SK-N-SH treated with all-trans-retinoic acid at 6 μM for 48 hours (cell line): ENCODE data around the gene ZCCHC7.

Source experiments
- ATAC-seq: fragments of 200-7000 bp; cut with Tn5 transposase; 3 replicates; pipeline ENCODE4 v1.9.1; 2020; ENCODE audit warnings: mild to moderate bottlenecking, moderate library complexity
- ARNTL ChIP-seq: fragments of 450-650 bp; formaldehyde crosslinking; IDR thresholded peaks from 2 replicates; pipeline ENCODE4 v1.5.0; 2020; ENCODE audit warnings: low read depth, mild to moderate bottlenecking, moderate library complexity, borderline replicate concordance
- BACH2 ChIP-seq: fragments of 250-450 bp; sonication (Bioruptor Pico); IDR thresholded peaks from 2 replicates; pipeline ENCODE4 v1.9.0; 2021; ENCODE audit warnings: mild to moderate bottlenecking, borderline replicate concordance
- CREB5 ChIP-seq: fragments of 250-450 bp; sonication (Bioruptor Pico); IDR thresholded peaks from 2 replicates; pipeline ENCODE4 v1.5.1; 2020; ENCODE audit warnings: low read depth, mild to moderate bottlenecking, moderate library complexity
- CSDC2 ChIP-seq: fragments of 250-450 bp; sonication (Bioruptor Pico); IDR thresholded peaks from 2 replicates; pipeline ENCODE4 v1.5.0; 2020; ENCODE audit warnings: mild to moderate bottlenecking, moderate library complexity
- CSRNP3 ChIP-seq: fragments of 250-450 bp; sonication (Bioruptor Pico); IDR thresholded peaks from 2 replicates; pipeline ENCODE4 v1.5.1; 2021; ENCODE audit warnings: mild to moderate bottlenecking, moderate library complexity
- ESRRG ChIP-seq: fragments of 250-450 bp; sonication (Bioruptor Pico); IDR thresholded peaks from 2 replicates; pipeline ENCODE4 v1.6.1; 2021; ENCODE audit warnings: mild to moderate bottlenecking
- GLIS3 ChIP-seq: fragments of 250-450 bp; sonication (Bioruptor Pico); IDR thresholded peaks from 2 replicates; pipeline ENCODE4 v1.5.0; 2020; ENCODE audit warnings: mild to moderate bottlenecking, moderate library complexity
- ISL1 ChIP-seq: fragments of 250-450 bp; sonication (Bioruptor Pico); IDR thresholded peaks from 2 replicates; pipeline ENCODE4 v2.1.2; 2022; ENCODE audit warnings: mild to moderate bottlenecking, moderate library complexity
- OSR1 ChIP-seq: fragments of 250-450 bp; sonication (Bioruptor Pico); IDR thresholded peaks from 2 replicates; pipeline ENCODE4 v1.8.0; 2022; ENCODE audit warnings: moderate library complexity, mild to moderate bottlenecking, inconsistent platforms
- POU6F1 ChIP-seq: fragments of 250-450 bp; sonication (Bioruptor Pico); IDR thresholded peaks from 2 replicates; pipeline ENCODE4 v1.8.0; 2021; ENCODE audit warnings: low read depth, mild to moderate bottlenecking, moderate library complexity, borderline replicate concordance
- PPARA ChIP-seq: fragments of 250-450 bp; sonication (Bioruptor Pico); IDR thresholded peaks from 2 replicates; pipeline ENCODE4 v1.5.0; 2020; ENCODE audit warnings: mild to moderate bottlenecking, borderline replicate concordance
- RARB ChIP-seq: fragments of 250-450 bp; sonication (Bioruptor Pico); IDR thresholded peaks from 2 replicates; pipeline ENCODE4 v1.8.0; 2021; ENCODE audit warnings: mild to moderate bottlenecking, moderate library complexity
- TCF4 ChIP-seq: fragments of 250-450 bp; sonication (Bioruptor Pico); IDR thresholded peaks from 2 replicates; pipeline ENCODE4 v1.8.0; 2021; ENCODE audit warnings: mild to moderate bottlenecking, moderate library complexity, borderline replicate concordance
- TOX ChIP-seq: fragments of 250-450 bp; sonication (Bioruptor Pico); IDR thresholded peaks from 2 replicates; pipeline ENCODE4 v1.8.0; 2021; ENCODE audit warnings: mild to moderate bottlenecking, moderate library complexity, borderline replicate concordance
- TSHZ2 ChIP-seq: fragments of 250-450 bp; sonication (Bioruptor Pico); IDR thresholded peaks from 2 replicates; pipeline ENCODE4 v1.5.0; 2020; ENCODE audit warnings: mild to moderate bottlenecking, moderate library complexity
- ZFP3 ChIP-seq: fragments of 250-450 bp; sonication (Bioruptor Pico); IDR thresholded peaks from 2 replicates; pipeline ENCODE4 v1.5.0; 2020; ENCODE audit warnings: mild to moderate bottlenecking, moderate library complexity
- ZFP30 ChIP-seq: fragments of 450-650 bp; formaldehyde crosslinking; IDR thresholded peaks from 2 replicates; pipeline ENCODE4 v1.5.0; 2022; ENCODE audit warnings: mild to moderate bottlenecking, moderate library complexity
- ZNF565 ChIP-seq: fragments of 450-650 bp; formaldehyde crosslinking; conservative IDR thresholded peaks from 2 replicates; pipeline ENCODE4 v1.5.0; 2020; ENCODE audit warnings: low read depth, mild to moderate bottlenecking, moderate library complexity
- ZNF8 ChIP-seq: fragments of 450-650 bp; formaldehyde crosslinking; IDR thresholded peaks from 2 replicates; pipeline ENCODE4 v1.5.0; 2020; ENCODE audit warnings: mild to moderate bottlenecking, moderate library complexity

Gene ZCCHC7

GRCh38 chr9:37340961-37341360, 220.6 kb downstream of the ZCCHC7 start (continued):
- no peak for TF ChIP-seq TSHZ2 (CRISPR knock-in tag)
- TF ChIP-seq TOX (CRISPR knock-in tag) = no peak
- no peak for TF ChIP-seq BACH2 (CRISPR knock-in tag)
- TF ChIP-seq ZFP30 = no peak
- no peak for TF ChIP-seq POU6F1 (CRISPR knock-in tag)
- TF ChIP-seq, all 23 proteins: peak for 0

GRCh38 chr9:37341704-37342103, 221.3 kb downstream of the ZCCHC7 start:
- no peak for ATAC-seq

GRCh38 chr9:37342493-37342892, 222.1 kb downstream of the ZCCHC7 start:
- ATAC-seq = no peak
- no peak for TF ChIP-seq CSDC2 (CRISPR knock-in tag)
- TF ChIP-seq ZNF8 = no peak
- no peak for TF ChIP-seq CREB5
- TF ChIP-seq CSRNP3 (CRISPR knock-in tag) = no peak
- no peak for TF ChIP-seq TSHZ2 (CRISPR knock-in tag)
- no peak for TF ChIP-seq ZNF565 (CRISPR knock-in tag)
- no peak for TF ChIP-seq ZFP3 (CRISPR knock-in tag)
- no peak for TF ChIP-seq TOX (CRISPR knock-in tag)

More at GRCh38 chr9:37341704-37342103, 221.3 kb downstream of the ZCCHC7 start:
- TF ChIP-seq BACH2 (CRISPR knock-in tag) (no peak), ZNF565 (CRISPR knock-in tag) (no peak), TCF4 (no peak), OSR1 (CRISPR knock-in tag) (no peak), CSDC2 (CRISPR knock-in tag) (no peak), POU6F1 (CRISPR knock-in tag) (no peak), CREB5 (no peak), RARB (no peak), PPARA (CRISPR knock-in tag) (no peak), ZNF8 (no peak), TOX (CRISPR knock-in tag) (no peak), ZFP3 (CRISPR knock-in tag) (no peak), ESRRG (CRISPR knock-in tag) (no peak), CSRNP3 (CRISPR knock-in tag) (no peak), ISL1 (CRISPR knock-in tag) (no peak), ARNTL (CRISPR knock-in tag) (no peak), GLIS3 (no peak), ZFP30 (no peak)
